OCI-LY1 (cell line): ENCODE measurements around the gene PGA4.

ENCODE experiments used
- H2AFZ ChIP-seq: fragments of 200-600 bp; sonication (generic), shearing (Covaris generic); 2 replicates; pipeline ENCODE4 v1.6.0; 2014; ENCODE audit warnings: antibody characterized with exemption, mild to moderate bottlenecking, low read length
- H3F3A ChIP-seq: fragments of 200-600 bp; sonication (generic), shearing (Covaris generic); 2 replicates; pipeline ENCODE4 v1.6.0; 2014; ENCODE audit warnings: mild to moderate bottlenecking, antibody characterized with exemption, low read length, moderate library complexity; ENCODE audit not compliant: insufficient read depth
- H3K27ac ChIP-seq: fragments of 200-600 bp; sonication (generic); 2 replicates; pipeline ENCODE4 v1.5.1; 2014; ENCODE audit warnings: low read length, mixed run types, mild to moderate bottlenecking, low read depth; ENCODE audit not compliant: poor library complexity, severe bottlenecking
- H3K27me3 ChIP-seq: fragments of 200-600 bp; sonication (generic); 2 replicates; pipeline ENCODE4 v1.6.0; 2014; ENCODE audit warnings: antibody characterized with exemption, mild to moderate bottlenecking, low read length, moderate library complexity; ENCODE audit not compliant: insufficient read depth
- H3K36me3 ChIP-seq: fragments of 200-600 bp; sonication (generic); 2 replicates; pipeline ENCODE4 v1.6.1; 2014; ENCODE audit warnings: mild to moderate bottlenecking, antibody characterized with exemption, low read length, moderate library complexity, mixed read lengths; ENCODE audit not compliant: insufficient read depth
- H3K4me1 ChIP-seq: fragments of 200-600 bp; sonication (generic); 2 replicates; pipeline ENCODE4 v1.5.1; 2014; ENCODE audit warnings: mild to moderate bottlenecking, low read length, moderate library complexity; ENCODE audit not compliant: insufficient read depth, severe bottlenecking
- H3K4me2 ChIP-seq: fragments of 200-600 bp; sonication (generic), shearing (Covaris generic); 2 replicates; pipeline ENCODE4 v1.6.1; 2014; ENCODE audit warnings: low read length
- H3K4me3 ChIP-seq: fragments of 200-600 bp; sonication (generic); 2 replicates; pipeline ENCODE4 v1.5.1; 2014; ENCODE audit warnings: low read length, low read depth, mild to moderate bottlenecking, mixed read lengths; ENCODE audit not compliant: poor library complexity, severe bottlenecking
- H3K79me2 ChIP-seq: fragments of 200-600 bp; shearing (Covaris generic); 2 replicates; pipeline ENCODE4 v1.6.1; 2016; ENCODE audit warnings: mixed run types, low read length, mixed read lengths; ENCODE audit not compliant: insufficient read depth
- H3K9ac ChIP-seq: fragments of 200-600 bp; sonication (generic), shearing (Covaris generic); 2 replicates; pipeline ENCODE4 v1.6.1; 2014; ENCODE audit warnings: mild to moderate bottlenecking, low read length, mixed read lengths
- H3K9me2 ChIP-seq: fragments of 200-600 bp; sonication (generic), shearing (Covaris generic); 2 replicates; pipeline ENCODE4 v1.6.1; 2014; ENCODE audit warnings: low read depth, mild to moderate bottlenecking, low read length, mixed read lengths
- H3K9me3 ChIP-seq: fragments of 200-600 bp; shearing (Covaris generic); 2 replicates; pipeline ENCODE4 v1.6.1; 2014; ENCODE audit warnings: low read length, mixed read lengths
- H4K20me1 ChIP-seq: fragments of 200-600 bp; sonication (generic), shearing (Covaris generic); 2 replicates; pipeline ENCODE4 v1.6.0; 2016; ENCODE audit warnings: mild to moderate bottlenecking, low read length; ENCODE audit not compliant: insufficient read depth
- CTCF ChIP-seq: fragments of 200-600 bp; sonication (generic), shearing (Covaris generic); IDR thresholded peaks from 2 replicates; pipeline ENCODE4 v1.5.1; 2017; ENCODE audit warnings: mild to moderate bottlenecking, antibody characterized with exemption, low read length, moderate library complexity, mixed read lengths
- EZH2 ChIP-seq: fragments of 200-600 bp; sonication (generic), shearing (Covaris generic); IDR thresholded peaks from 2 replicates; pipeline ENCODE4 v1.8.0; 2017; ENCODE audit warnings: borderline replicate concordance, mixed run types, mild to moderate bottlenecking, antibody characterized with exemption, low read length, moderate library complexity, mixed read lengths

Gene PGA4

GRCh38 chr11:61194169-61194671, 27.9 kb upstream of the PGA4 start:
- peaks cover 7% of the 10 kb centered on the region; the same call in 1 of the 2 replicates for H3K27me3 ChIP-seq
- H3K27ac ChIP-seq = no peak overlapping the region
- no peaks in the 10 kb centered on the region for H4K20me1 ChIP-seq
- H3K4me1 ChIP-seq = no peaks in the 10 kb centered on the region
- no peaks in the 10 kb centered on the region for H3K9me2 ChIP-seq
- H2AFZ ChIP-seq = no peak overlapping the region
- TF ChIP-seq CTCF = no peak
- no peak for TF ChIP-seq EZH2
- no peak overlapping the region for H3K9ac ChIP-seq
- no peaks in the 10 kb centered on the region for H3K79me2 ChIP-seq
- no peaks in the 10 kb centered on the region; the same call in 1 of the 2 replicates for H3K36me3 ChIP-seq
- H3F3A ChIP-seq = no peaks in the 10 kb centered on the region
- no peak overlapping the region for H3K4me2 ChIP-seq
- H3K9me3 ChIP-seq = peaks cover 8% of the 10 kb centered on the region; the same call in 1 of the 2 replicates
- no peak overlapping the region for H3K4me3 ChIP-seq

GRCh38 chr11:61194981-61195695, 27.0 kb upstream of the PGA4 start:
- no peaks in the 10 kb centered on the region for H3K9me2 ChIP-seq
- H3K9me3 ChIP-seq = peaks cover 9% of the 10 kb centered on the region; the same call in 1 of the 2 replicates
- TF ChIP-seq CTCF (no peak), EZH2 (no peak)
- no peak overlapping the region for H3K9ac ChIP-seq
- no peak overlapping the region for H3K4me3 ChIP-seq
- no peaks in the 10 kb centered on the region for H4K20me1 ChIP-seq
- peaks cover 7% of the 10 kb centered on the region; the same call in 1 of the 2 replicates for H3K27me3 ChIP-seq
- H3K79me2 ChIP-seq = no peaks in the 10 kb centered on the region
- H3F3A ChIP-seq = no peaks in the 10 kb centered on the region
- no peaks in the 10 kb centered on the region; the same call in 1 of the 2 replicates for H3K36me3 ChIP-seq
- no peak overlapping the region for H2AFZ ChIP-seq
- H3K27ac ChIP-seq = no peak overlapping the region
- no peak overlapping the region for H3K4me2 ChIP-seq
- H3K4me1 ChIP-seq = no peaks in the 10 kb centered on the region

- Histone ChIP-seq H3F3A (no peaks in the 10 kb centered on the region), H3K27ac (no peak overlapping the region), H3K79me2 (no peaks in the 10 kb centered on the region), H3K36me3 (no peaks in the 10 kb centered on the region; the same call in 1 of the 2 replicates), H3K4me2 (no peak overlapping the region), H3K9me2 (no peaks in the 10 kb centered on the region), H3K4me1 (no peaks in the 10 kb centered on the region), H3K4me3 (no peak overlapping the region), H3K9me3 (peaks cover 6% of the 10 kb centered on the region; the same call in 1 of the 2 replicates), H3K27me3 (peaks cover 7% of the 10 kb centered on the region; the same call in 1 of the 2 replicates), H2AFZ (no peak overlapping the region), H3K9ac (no peak overlapping the region), H4K20me1 (no peaks in the 10 kb centered on the region)
- TF ChIP-seq CTCF (no peak), EZH2 (no peak)
Measured at GRCh38 chr11:61195719-61196118, 26.4 kb upstream of the PGA4 start.
